AG09309 (cell line): ENCODE results near the gene MRPL16.

ENCODE experiments used
- DNase-seq: peaks from one replicate; pipeline ENCODE4 v3.0.0-alpha.2; 2010; ENCODE audit warnings: low read depth
- H3K4me3 ChIP-seq: 2 replicates; pipeline ENCODE4 v1.5.1; 2011; ENCODE audit warnings: mild to moderate bottlenecking, low read depth, low read length, moderate library complexity; ENCODE audit not compliant: control insufficient read depth
- TF ChIP-seq, protein P1 (sequence below): IDR thresholded peaks from 2 replicates; pipeline ENCODE4 v1.5.1; 2011; ENCODE audit warnings: mild to moderate bottlenecking, low read depth, low read length, inconsistent platforms; ENCODE audit not compliant: insufficient read depth, control insufficient read depth; ENCODE audit errors: missing control alignments

Gene MRPL16

DNA sequence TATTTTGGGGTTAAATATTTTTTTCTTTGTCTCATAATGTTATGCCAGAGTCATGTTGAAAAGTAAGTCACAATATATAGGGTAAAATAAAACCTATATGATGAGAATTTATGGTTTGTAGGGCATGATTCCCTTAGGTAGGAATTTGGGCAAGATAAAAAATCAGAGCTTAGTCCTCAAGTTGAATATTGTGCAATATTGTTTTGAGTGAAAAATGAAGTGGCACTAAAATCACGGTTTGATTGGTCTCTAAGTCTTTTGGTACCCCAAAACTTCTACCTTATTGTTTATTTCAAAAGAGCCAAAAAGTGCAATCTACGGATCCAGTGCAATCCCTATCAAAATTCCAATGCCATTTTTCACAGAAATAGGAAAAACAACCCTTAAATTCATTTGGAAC, 1.6 kb upstream of the MRPL16 start:
- DNase-seq, result no peak
- no peak overlapping the region for H3K4me3 ChIP-seq
- TF ChIP-seq, protein P1, sequence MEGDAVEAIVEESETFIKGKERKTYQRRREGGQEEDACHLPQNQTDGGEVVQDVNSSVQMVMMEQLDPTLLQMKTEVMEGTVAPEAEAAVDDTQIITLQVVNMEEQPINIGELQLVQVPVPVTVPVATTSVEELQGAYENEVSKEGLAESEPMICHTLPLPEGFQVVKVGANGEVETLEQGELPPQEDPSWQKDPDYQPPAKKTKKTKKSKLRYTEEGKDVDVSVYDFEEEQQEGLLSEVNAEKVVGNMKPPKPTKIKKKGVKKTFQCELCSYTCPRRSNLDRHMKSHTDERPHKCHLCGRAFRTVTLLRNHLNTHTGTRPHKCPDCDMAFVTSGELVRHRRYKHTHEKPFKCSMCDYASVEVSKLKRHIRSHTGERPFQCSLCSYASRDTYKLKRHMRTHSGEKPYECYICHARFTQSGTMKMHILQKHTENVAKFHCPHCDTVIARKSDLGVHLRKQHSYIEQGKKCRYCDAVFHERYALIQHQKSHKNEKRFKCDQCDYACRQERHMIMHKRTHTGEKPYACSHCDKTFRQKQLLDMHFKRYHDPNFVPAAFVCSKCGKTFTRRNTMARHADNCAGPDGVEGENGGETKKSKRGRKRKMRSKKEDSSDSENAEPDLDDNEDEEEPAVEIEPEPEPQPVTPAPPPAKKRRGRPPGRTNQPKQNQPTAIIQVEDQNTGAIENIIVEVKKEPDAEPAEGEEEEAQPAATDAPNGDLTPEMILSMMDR, result no peak

DNA sequence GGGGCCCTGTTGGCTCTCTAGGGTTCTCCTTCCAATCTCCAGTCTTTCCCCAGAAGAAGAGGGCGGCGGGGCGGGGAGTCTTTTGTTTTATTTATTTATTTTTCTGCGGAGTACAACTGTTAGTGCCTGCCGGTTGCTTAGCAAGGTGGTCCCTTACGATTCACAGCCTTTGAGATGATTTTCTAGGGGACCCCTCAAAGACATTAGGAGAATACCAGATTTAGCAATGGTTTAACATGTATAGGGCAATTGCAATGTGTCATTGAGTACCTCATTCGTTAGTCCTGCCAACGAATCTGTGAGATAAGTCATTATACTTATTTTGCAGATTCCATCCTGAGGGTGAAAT, 307 bp upstream of the MRPL16 start:
- TF ChIP-seq, protein P1, result no peak
- DNase-seq, result no peak
- H3K4me3 ChIP-seq, result peak overlapping the region; percentile 70

DNA sequence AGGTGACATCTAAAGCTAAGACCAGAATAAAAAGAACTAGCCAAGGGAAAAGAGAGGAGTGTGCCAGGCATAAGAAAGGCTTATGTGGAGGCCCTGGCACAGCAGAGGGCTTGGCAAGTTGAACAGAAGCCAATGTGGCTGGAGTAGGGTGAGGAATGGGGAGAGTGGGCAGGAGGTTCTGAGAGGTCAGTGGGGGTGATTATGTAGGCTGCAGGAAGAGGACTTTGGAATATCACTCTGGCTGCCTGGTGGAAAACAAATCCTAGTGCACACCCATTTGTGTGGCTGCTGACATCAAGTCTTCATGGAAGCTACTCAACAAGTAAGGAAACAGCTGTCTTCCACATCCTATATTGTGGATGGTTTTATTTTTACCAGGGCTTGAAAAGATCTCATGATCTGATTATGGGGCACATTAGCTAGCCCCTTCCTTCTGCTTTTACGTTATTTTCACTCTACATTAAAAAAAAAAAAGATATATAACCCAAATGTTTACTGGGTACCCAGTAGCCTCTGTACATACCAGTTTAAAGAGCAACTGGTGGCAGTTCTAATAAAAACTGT, 3.4 kb downstream of the MRPL16 start:
- TF ChIP-seq, protein P1, result no peak
- H3K4me3 ChIP-seq, result no peak overlapping the region
- DNase-seq, result no peak

DNA sequence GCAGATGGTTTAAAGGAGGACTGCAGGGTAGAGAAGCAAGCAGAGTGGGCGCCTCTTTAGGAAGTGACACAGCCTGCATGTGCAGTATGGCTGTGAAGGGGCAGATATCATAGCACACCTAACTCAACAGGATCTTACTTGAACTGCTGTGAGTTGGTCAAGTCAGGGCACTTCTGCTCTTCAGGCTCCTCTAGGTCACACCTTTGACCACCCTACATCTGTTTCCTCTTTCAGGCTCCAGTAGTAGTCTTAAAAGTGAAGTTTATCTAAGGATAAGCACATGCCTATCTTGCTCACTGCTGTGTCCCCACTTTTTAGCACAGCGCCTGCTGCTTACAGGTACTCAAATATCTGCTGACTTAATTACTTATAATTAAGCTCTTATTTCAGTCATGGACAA, 6.5 kb downstream of the MRPL16 start:
- DNase-seq, result no peak
- no peak overlapping the region for H3K4me3 ChIP-seq
- TF ChIP-seq, protein P1, result no peak

DNA sequence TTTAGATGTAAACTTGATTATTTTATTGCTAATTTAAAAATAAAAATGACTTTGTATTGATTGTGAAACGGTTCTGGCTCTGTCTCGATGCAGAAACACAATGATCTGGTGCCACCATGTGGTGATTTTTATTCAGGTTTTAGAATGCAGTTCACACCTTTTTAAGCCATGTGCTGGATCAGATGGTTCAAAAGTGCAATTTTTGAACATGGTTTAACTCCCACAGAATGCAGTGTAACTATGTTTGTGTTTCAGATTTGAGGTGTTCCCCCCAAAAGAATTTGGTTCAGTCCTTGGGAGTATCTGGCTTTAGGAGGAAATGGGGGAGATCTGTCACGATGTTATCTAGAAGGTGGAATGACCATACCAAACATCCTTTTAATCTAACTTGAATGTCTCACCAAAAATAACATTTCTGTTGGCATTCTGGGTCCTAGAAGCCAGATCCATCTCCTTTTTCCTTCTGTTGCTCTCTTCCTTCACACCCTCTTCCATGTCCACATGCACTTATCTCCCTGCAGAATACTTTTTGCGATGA, 7.9 kb downstream of the MRPL16 start:
- peak; percentile 16 for DNase-seq
- TF ChIP-seq, protein P1, result peak; percentile 55
- H3K4me3 ChIP-seq, result no peak overlapping the region

DNA sequence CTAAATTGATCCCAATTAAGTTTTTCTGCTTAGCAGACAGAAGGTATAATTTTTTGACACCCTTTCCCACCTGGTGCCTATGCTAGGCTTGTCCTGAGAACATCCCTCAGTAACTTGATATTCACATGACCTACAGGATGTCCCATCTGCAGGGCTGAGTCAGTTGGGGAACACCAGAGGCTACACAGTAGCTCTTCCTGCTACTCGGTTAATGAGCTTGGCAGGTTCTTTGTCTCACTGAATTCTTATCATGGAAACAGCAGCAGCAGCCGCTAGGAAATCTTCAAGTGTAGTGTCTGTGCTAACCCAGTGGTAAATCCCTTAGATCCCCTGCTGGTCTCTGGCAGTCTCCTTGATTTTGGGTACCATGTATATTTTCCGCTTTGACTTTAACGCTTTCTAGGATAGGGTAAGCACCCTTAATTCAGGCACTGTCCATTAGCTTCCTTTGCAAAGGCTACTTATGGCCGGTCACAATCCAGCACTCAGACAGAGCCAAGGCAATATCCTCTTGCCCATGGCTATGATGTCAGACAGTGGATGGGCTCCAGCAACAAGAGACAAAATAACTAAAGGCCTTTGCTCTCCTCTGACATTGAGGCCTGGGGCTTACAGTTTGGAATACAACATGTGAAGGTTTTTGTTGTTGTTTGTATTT, 8.5 kb downstream of the MRPL16 start:
- no peak for DNase-seq
- no peak overlapping the region for H3K4me3 ChIP-seq
- TF ChIP-seq, protein P1, result no peak

DNA sequence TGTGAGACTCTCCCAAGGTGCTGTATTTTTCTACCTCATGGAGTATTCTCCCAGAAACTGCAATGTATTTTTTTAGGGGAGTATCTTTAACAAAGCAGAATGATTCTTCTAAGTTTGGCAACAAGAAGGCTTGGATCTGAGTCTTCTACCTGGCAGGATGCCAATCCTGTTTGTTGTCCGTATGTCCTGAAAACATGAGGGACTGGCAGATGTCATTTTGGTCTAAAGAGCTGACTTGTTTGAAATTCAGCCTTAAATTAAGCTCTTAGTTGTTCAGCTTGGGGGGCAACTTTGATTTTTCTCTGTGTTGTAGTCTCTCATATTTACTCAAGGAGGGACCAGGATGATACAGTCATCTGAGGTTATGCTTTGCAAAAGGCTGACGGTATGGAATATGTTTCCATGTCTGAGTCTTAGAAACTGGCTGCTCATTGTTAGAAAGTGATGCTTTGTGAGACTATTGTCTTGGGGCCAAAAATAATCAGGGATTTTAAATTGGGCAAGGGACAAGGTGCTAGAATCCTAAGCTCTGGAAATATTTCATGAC, 9.3 kb downstream of the MRPL16 start:
- TF ChIP-seq, protein P1, result no peak
- no peak overlapping the region for H3K4me3 ChIP-seq
- no peak for DNase-seq
